Adipocyte (in vitro differentiated cells): Measurements from ENCODE around the gene NPNT.

Source experiments
- DNase-seq: peaks from one replicate; pipeline ENCODE4 v3.0.0-alpha.2; 2015; ENCODE audit warnings: low read depth
- H3K27me3 ChIP-seq: replicated peaks from 2 replicates; pipeline ENCODE4 v1.7.0; 2013; ENCODE audit warnings: mild to moderate bottlenecking, low read length, moderate library complexity; ENCODE audit not compliant: control insufficient read depth, insufficient read depth
- H3K36me3 ChIP-seq: 2 replicates; pipeline ENCODE4 v1.7.0; 2013; ENCODE audit warnings: low read length, mild to moderate bottlenecking, moderate library complexity; ENCODE audit not compliant: control insufficient read depth, insufficient read depth, severe bottlenecking
- H3K4me1 ChIP-seq: 2 replicates; pipeline ENCODE4 v1.7.0; 2013; ENCODE audit warnings: mild to moderate bottlenecking, low read length, moderate library complexity; ENCODE audit not compliant: control insufficient read depth, insufficient read depth
- H3K4me3 ChIP-seq: 2 replicates; pipeline ENCODE4 v1.7.0; 2013; ENCODE audit warnings: mild to moderate bottlenecking, low read length, moderate library complexity
- H3K9ac ChIP-seq: 2 replicates; pipeline ENCODE4 v1.7.0; 2013; ENCODE audit warnings: mild to moderate bottlenecking, low read length, moderate library complexity
- H3K9me3 ChIP-seq: 2 replicates; pipeline ENCODE4 v1.7.0; 2013; ENCODE audit warnings: mild to moderate bottlenecking, low read length, moderate library complexity; ENCODE audit not compliant: control insufficient read depth

Gene NPNT

DNA sequence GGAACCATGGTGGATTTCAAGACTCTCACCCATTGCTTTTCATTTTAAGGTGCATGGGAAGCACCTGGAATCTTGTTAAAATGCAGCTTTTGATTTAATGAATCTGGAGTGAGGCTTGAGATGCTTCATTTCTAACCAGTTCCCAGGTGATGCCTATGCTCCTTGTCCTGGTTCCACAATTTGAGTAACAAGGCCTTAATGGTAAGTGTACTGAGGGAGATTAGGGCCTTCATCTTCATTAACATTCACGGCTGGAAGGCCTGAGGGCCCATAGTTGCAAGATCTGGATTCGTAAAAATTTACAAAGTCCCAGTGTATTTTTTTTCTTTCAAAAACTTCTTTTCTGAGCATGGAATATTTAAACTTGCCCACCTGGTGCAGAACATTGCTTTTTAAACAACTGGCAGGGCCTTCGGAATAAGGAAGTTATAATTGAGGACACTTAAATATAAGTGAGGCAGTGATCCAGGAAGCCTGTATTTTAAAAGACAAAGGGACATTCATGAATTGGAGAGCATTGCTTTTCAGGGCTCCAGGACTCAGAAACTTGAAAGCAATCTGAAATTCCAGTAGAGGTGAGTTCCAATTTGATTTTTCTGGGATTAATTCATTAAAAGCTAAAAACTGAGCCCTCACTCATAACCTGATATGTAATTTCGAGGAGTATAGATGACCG, 77.8 kb downstream of the NPNT start:
- H3K9me3 ChIP-seq, result no peaks in the 10 kb centered on the region
- H3K4me1 ChIP-seq, result peaks cover 23% of the 10 kb centered on the region
- no peak for DNase-seq
- no peak overlapping the region for H3K9ac ChIP-seq
- no peak overlapping the region for H3K4me3 ChIP-seq
- H3K27me3 ChIP-seq, result no peaks in the 10 kb centered on the region
- no peaks in the 10 kb centered on the region for H3K36me3 ChIP-seq

GRCh38 chr4:105976915-105977314, 81.6 kb downstream of the NPNT start:
- no peaks in the 10 kb centered on the region for H3K9me3 ChIP-seq
- no peak overlapping the region for H3K9ac ChIP-seq
- no peaks in the 10 kb centered on the region for H3K36me3 ChIP-seq
- H3K4me3 ChIP-seq, result no peak overlapping the region
- no peaks in the 10 kb centered on the region for H3K27me3 ChIP-seq
- peaks cover 33% of the 10 kb centered on the region for H3K4me1 ChIP-seq
- DNase-seq, result no peak

DNA sequence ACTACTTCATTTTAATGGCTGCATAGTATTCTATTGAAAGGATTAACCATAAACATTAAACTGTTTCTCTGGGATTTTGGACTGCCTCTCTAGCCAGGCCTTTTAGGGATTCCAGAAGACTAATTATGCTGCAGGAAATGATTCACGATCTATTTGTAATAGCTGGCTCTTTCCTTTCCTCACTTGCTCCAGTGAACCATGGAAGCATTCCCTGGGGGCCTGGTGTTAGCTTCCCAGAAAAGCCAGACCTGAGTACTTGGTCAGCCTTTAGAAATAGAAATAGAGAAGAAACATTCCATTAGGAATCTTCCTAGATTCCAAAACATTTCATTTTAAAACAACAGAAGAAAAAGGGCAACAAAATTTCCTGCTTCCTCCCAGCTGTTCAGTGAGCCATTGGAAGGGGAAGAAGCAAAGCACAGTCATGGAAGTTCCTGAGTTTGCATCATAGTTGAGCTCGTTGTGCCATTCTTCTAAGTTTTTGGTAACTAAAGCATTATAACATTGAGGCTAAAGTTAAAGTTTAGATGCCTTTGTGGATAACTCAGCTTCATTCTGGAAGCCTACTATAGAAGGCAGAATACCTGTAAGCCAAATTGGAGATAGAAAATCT, 83.5 kb downstream of the NPNT start:
- Histone ChIP-seq H3K27me3 (no peaks in the 10 kb centered on the region), H3K4me3 (peak overlapping the region; percentile 36), H3K36me3 (no peaks in the 10 kb centered on the region), H3K4me1 (peaks cover 33% of the 10 kb centered on the region), H3K9me3 (no peaks in the 10 kb centered on the region), H3K9ac (peak overlapping the region; percentile 46)
- peak; percentile 65 for DNase-seq

DNA sequence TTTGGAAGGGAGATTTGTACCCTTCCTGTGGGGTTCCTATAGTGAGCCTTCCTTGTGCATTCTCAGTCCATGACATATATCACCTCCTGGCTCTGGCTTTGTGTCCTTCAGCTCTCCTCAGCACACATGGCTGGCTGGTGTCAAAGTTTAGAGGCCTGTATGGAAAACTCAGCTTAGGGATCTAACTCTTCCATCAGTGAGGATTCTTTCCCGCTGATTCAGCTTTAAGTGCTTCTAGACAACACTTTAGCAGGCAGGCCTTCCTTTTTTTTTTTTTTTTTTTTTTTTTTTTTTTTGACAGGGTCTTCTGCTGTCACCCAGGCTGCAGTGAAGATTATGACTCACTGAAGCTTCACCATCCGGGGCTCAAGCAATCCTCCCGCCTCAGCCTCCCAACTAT, 84.2 kb downstream of the NPNT start:
- Histone ChIP-seq H3K9ac (peak overlapping the region; percentile 46), H3K4me1 (peaks cover 33% of the 10 kb centered on the region), H3K9me3 (no peaks in the 10 kb centered on the region), H3K4me3 (peak overlapping the region; percentile 36), H3K27me3 (no peaks in the 10 kb centered on the region), H3K36me3 (no peaks in the 10 kb centered on the region)
- DNase-seq, result no peak

DNA sequence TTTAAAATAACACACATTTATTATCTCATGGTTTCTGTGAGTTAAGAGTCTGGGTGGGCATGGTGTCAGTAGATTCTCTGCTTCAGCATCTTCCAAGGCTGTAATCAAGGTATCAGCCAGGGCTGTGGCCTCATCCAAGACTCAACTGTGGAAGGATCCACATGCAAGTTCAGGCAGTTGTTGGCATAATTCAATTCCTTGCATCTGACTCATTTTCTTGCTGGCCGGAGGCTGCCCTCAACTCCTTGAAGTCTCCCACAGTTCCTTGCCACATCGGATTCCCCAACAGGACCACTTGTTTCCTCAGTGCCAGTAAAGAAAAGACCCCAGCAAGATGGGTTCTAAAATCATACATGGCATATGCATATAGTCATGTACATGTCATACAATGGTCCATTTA, 93.4 kb downstream of the NPNT start:
- peaks cover 2% of the 10 kb centered on the region for H3K27me3 ChIP-seq
- no peaks in the 10 kb centered on the region for H3K36me3 ChIP-seq
- no peak for DNase-seq
- peaks cover 6% of the 10 kb centered on the region for H3K9me3 ChIP-seq
- no peak overlapping the region for H3K4me3 ChIP-seq
- H3K9ac ChIP-seq, result no peak overlapping the region
- H3K4me1 ChIP-seq, result peaks cover 4% of the 10 kb centered on the region

DNA sequence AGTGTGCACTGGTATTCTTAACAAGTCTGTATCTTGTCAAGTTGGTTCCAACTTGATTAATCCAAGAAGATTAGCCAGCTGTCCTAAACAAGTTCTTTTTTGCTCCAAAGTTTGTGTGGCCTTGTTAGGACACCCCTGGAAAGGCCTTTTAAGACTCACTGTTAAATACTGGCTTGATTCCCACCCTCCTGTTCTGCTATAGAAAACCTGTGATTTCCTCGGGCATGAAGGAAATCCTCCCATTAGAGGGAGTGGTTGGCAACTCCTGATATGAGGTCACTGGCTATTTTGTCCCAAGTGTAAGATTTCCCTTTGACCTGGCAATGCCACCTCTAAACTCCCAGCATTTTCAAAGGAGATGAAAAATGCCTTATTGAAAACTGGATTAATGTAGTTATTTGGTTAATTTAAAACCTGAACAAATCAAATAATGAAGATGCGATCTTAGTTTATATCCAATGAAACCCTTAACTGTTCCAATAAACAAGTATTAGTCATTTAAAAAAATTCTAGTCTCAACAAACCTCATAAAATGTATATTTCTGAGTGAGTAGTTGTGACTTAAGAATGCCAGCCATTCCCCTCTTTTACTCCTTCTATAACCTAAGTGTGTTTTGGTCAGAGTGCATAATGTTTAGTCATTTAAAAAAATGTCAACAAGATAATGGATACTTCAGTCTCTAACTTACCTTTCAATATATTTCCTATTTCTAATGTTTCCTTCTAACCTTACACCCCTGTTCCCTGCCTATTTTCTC, 94.4 kb downstream of the NPNT start:
- no peak for DNase-seq
- Histone ChIP-seq H3K27me3 (peaks cover 10% of the 10 kb centered on the region), H3K9ac (no peak overlapping the region), H3K36me3 (no peaks in the 10 kb centered on the region), H3K9me3 (peaks cover 6% of the 10 kb centered on the region), H3K4me1 (peaks cover 4% of the 10 kb centered on the region), H3K4me3 (no peak overlapping the region)

DNA sequence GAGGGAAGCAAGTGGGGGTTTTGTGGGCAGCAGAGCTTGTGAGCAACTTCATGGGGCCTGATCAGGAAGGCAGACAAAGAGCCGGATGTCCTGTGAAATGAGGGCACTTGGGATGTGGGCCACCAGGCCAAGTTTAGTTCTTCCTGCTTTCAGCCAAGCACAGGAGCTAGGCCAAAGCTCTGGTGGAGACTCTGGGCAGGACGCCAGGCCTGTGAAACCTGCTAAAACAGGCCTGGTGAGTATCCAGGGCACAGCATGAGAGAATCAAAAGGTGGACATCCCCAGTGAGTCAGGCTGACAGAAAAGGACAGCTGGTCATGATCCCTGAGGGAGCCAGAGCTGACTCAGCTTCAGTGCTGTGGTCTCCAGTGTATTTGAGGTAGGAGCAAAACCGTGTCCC, 95.7 kb downstream of the NPNT start:
- no peaks in the 10 kb centered on the region for H3K36me3 ChIP-seq
- H3K9ac ChIP-seq, result no peak overlapping the region
- peaks cover 6% of the 10 kb centered on the region for H3K9me3 ChIP-seq
- no peak overlapping the region for H3K4me3 ChIP-seq
- peak; percentile 29 for DNase-seq
- peaks cover 13% of the 10 kb centered on the region for H3K27me3 ChIP-seq
- H3K4me1 ChIP-seq, result peaks cover 4% of the 10 kb centered on the region

GRCh38 chr4:105991726-105992125, 96.5 kb downstream of the NPNT start:
- peaks cover 15% of the 10 kb centered on the region for H3K27me3 ChIP-seq
- no peak for DNase-seq
- H3K4me3 ChIP-seq, result no peak overlapping the region

DNA sequence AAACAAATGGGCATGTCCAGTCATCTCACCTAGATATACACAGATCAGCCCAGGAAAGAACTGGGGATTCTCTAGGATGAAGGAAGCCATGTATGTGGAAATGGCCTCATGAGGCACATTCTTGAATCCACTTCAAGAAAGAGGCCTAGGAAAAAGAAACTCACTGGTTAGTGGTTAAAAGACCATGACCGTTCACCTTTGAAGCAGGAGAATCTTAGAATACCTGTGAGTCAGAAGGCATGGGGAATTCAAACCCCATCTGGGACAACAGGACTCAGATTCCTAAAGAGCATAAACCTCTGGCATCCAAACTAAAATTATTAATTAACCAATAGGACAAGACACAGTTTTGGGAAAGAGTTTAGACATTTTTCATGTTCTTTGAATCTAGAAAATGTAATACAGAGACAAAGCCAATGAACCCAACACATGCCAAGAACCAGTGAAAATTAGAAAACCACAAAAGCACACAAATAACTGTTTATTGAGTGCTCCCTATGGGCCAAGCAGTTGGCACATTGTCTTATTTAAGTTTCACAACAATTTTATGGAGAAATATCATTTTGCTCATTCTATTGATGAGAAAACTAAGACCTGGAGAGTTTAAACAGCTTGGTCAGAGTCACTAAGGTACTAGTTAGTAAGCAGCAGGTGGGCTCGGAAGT, 97.5 kb downstream of the NPNT start:
- Histone ChIP-seq H3K36me3 (no peaks in the 10 kb centered on the region), H3K9ac (no peak overlapping the region), H3K9me3 (peaks cover 6% of the 10 kb centered on the region), H3K4me1 (peaks cover 4% of the 10 kb centered on the region), H3K27me3 (peaks cover 22% of the 10 kb centered on the region), H3K4me3 (no peak overlapping the region)
- DNase-seq, result no peak

More at GRCh38 chr4:105991726-105992125, 96.5 kb downstream of the NPNT start:
- Histone ChIP-seq H3K4me1 (peaks cover 4% of the 10 kb centered on the region), H3K36me3 (no peaks in the 10 kb centered on the region), H3K9ac (no peak overlapping the region), H3K9me3 (peaks cover 6% of the 10 kb centered on the region)

GRCh38 chr4:105994061-105994460, 98.8 kb downstream of the NPNT start:
- Histone ChIP-seq H3K4me1 (peaks cover 4% of the 10 kb centered on the region), H3K4me3 (no peak overlapping the region), H3K9me3 (no peaks in the 10 kb centered on the region), H3K36me3 (no peaks in the 10 kb centered on the region), H3K9ac (no peak overlapping the region), H3K27me3 (peaks cover 29% of the 10 kb centered on the region)
- DNase-seq, result no peak
